HK-2 (cell line): Measurements from ENCODE around the gene PHC2.

Experiments used
- DNase-seq: peaks from one replicate; pipeline ENCODE4 v3.0.0-alpha.2; 2018; ENCODE audit not compliant: unreplicated experiment

PHC2 gene

DNA sequence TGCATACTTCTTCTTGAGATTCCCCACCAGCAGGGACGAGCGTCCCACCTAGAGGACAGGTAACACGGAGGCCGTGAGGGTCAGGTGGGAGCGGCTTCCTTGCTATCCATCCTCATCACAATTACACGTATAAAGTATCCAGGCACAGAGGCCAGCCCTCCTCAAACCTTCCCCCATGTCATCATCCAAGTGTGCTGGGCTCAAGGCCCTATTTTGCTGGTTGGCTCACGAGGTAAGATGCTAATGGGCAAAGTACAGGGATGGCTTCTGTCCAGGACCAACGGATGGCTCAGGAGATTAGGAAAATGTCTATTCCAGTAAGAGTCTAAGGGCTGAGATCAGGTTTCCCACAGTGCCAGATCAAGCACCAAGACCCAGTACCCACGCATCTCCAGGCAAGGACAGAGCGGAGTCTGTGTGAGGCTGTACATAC, 98.5 kb downstream of the PHC2 start:
- no peak for DNase-seq

DNA sequence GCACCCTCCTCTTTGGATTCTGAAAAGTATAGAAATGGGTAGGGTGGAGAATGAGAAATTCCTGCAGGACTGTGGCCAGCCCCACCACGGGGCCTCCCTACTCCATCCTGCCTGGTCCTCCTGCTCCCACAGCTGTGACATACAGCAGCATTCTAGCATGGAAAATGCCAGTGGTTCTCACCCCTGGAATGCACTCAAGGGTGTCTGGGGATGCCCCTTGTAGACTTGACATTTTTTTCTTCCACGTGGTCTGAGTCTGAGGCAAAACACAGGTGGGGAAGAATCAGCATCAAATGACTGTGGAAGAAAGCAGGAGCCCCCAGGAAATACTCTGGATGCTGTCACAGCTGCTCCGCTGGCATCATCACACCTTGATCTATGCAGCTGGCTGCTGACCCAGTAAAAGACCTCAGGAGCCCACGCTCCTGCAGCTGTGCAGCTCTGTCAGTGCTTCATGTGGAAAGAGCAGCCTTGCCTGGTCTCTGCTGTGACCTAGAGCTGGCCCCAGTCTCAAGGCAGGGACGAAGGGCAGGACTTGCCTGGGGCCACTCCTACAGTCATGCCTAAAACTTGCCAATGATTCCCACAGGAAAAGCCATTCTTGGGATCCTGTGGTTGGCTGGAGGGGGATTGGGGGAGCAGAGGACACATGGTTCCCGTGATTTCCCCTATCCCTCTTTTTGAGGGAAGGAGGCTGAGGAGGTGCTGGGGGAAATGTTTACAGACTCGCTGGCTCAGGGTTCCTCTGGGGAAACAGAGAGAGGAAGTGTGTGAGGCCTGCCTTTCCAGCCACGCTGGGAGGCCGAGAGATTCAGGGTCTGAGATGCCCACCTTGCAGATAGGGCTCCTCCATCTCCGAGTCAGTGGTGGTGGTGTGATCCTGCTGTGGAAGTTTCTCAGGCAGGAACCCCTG, 99.2 kb downstream of the PHC2 start:
- no peak for DNase-seq

DNA sequence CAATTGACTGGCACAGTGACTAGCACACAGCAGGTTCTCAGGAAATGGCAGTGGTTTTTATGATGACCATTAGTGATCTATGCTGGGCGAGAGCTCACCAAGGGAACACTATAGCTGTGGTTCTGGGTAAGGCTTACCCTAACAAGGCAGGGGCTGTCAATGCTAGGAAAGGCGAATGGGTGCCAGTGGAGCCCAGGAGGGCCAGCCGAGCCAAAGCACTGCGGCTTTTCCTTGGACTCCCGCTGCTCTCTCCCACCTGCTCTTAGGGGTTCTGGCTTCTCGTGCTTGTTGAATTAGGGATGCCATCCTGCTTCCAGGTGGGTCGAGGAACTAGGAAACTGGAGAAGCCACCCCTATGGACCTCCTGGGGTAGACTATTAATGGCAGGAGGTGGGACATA, 100.0 kb downstream of the PHC2 start:
- no peak for DNase-seq

DNA sequence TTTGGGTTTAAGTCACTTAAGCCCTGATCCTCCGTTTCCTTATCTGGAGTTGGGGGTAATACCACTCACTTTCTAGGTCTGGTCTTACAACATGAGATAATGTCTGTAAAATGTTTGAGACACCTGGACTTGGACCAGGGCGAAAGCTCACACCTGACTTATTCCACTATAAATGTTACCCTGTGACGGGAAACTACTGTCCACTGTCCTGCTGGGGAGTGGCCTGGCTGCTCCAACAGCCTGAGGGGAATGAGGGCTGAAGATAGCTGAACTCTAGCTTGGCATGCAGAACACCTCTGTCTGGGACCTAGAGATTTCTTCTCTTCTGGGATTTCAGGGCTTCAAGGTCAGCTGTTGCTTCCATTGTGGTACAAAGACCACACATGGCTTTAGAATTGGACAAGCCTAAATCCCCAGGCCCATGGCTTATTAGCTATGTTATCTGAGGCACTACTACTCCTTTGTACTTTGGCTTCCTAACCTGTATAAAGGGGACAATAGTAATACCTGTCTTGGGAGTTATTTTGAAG, 100.5 kb downstream of the PHC2 start:
- DNase-seq, result no peak

DNA sequence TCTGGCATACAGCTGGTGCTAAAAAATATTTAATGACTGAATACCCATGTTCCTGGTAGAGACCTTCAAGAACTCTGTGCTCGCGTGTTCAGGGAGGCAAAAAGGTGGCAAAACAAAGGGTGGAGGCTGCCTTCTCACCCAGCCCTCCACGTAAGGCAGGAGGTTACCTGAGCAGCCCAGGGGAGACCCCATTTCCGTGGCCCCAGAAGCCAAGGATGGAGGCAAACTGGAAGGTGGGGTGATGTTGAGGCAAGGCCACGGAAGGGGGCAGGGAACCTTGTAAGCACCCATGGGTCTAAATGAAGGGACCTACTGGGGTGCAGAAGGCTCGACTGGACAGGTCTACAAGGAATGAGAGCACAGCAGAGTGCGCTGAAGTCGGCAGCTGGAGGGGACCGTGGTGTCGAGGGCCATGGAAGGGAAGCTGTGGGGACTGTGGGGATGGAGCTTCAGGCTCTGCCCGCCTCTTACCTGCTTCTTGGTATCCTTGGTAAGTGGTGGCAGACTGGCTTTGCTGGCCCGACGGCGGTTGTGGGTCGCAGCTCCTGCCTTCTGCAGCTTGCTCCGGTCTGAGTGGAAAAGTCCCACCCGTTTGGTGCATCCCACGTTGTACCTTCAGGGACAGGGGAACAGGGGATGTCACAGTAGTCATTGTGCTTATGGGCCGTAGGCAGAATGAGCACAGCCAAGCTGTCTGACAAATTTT, 101.1 kb downstream of the PHC2 start:
- DNase-seq, result no peak

DNA sequence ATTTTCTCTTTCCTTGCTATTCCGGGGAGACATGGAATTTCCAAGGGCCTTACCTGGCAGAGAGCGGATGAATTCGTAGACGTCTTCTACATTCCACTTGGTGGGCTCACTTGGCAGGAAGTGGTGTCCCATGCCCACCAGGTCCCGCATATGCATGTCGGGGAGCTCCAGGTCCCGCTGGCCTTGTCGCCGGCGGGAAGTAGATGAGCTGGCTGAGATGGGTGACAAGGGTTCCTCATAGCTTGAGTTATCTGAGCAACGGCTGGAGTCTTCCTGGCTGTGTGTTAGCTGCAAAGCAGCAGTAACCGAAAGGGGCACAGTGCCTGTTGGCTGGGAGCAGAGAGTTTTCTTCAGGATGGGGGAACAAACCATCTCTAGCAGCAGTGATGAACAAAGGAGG, 102.1 kb downstream of the PHC2 start:
- DNase-seq, result no peak

DNA sequence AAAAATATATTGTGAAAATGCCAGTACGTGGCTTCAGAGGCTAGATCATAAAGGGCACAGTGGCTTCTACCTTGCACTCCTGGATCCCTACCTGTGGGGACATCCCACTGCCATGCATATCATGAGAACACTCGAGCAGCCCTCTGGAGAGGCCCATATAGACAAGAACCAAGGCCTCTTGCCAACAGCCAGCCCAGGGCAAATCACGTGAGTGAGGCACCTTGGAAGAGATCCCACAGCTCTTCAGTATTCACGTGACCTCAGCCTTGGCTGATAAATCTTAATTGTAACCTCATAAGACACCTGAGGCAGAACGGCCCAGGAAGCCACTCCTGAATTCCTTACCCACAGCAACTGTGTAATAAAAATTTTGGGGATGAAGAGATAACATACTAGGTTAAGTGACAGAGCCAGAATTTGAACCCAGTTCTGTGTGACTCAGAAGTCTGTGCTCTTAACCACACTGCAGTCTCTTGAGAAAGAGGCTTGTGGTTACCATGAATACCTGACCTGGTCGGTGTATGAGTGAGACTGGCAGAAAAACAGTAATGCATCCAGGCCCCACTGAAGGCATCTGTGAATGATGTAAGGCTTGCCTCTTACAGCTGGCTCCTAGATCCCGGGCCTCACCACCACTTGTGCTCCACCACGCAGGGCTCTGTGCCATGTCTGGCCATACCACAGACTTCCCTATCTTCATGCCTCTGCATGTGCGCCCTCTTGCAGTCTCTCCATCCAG, 103.1 kb downstream of the PHC2 start:
- peak; percentile 76 for DNase-seq

DNA sequence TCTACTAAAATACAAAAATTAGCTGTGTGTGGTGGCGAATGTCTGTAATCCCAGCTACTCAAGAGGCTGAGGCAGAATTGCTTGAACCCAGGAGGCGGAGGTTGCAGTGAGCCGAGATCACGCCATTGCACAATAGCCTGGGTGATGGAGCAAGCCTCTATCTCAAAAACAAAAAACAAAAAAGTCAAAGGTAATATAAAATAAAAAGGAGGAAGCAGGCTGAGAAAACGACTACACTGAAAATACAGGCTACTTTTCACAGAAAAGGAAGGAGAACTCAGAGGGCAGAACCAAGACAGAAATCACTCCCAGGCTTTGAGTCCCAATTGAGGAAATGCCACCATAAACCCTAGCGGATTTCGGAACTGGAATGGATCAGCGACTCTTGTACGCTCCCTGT, 104.1 kb downstream of the PHC2 start:
- DNase-seq, result no peak

DNA sequence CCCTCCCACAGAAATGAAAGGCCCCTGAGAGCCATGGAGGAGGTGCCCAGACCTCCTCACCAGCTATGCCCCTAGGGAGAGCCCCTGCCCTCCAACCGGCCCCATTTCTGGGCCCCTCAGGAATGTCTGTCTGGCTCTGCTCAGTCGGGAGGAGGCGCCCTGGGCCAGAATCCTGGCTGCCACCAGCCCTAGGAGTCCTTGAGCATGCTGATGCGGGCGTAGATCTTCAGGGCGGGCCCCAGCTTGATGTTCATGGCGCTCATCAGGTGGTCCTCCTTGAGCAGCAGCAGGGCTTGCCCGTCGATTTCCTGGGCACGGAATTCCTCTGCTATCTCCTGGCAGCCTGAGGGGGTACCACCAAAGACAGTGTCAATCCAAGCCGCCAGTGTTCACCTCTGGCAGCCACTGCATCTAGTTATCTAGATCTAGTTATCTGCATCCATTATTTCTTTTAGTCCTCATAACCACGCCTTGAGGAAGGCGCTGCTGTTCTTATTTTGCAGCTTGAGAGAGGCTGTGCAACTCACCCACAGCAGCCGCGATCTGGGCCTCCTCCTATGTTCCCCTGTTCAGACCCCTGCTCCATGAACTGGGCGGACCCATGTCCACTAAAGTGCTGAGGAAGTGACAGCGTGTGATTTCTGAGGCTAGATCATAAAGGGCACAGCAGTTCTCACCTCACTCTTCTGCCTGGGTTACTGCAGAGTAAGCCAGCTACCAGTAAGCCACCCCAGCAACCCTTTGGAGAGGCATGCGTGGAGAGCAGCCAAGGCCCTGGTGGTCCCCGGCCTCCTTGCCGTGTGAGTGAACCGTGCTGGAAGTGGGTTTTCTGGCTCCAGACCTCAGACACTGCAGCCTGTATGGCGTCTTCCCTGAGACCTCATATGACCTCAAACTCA, 106.0 kb downstream of the PHC2 start:
- DNase-seq, result no peak

DNA sequence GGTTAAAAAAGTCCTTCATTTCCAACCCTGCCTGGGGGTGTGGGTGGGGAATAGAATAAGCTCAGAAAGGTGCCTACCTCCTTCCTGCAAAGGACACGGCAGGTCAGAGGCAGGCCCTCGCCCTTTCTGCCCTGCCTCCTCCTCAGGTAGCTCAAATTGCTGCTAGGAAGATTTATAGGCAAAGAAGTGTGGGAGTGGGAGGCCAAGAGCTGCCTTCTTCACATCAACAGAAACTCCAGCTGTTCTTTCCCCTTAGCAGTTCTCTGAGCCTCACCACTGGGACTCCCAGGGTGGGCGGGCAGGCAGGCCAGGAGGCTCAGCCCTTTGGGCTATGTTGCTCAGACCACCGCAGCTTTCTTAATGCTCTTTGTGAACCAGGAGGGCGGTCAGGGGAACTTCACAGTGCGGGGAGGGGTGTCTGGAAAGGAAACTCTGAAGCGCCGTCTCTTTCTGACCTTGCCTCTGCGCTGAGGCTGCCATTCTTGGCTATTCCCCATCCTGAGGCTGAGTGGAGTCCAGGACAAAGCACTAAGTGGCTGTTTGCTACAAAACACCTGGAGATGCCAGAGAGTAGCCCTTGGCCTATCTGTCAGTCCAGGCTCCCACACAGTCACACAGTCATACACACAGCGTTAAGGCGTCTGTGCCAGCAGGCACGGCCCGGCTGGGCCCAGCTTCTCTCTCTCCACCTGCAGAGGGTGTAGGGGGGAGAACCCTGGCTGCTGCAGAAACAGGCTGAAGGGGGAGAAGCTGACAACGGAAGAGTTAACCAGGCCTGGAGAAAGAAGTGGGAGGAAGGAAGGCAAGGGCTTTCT, 107.0 kb downstream of the PHC2 start:
- DNase-seq, result no peak

DNA sequence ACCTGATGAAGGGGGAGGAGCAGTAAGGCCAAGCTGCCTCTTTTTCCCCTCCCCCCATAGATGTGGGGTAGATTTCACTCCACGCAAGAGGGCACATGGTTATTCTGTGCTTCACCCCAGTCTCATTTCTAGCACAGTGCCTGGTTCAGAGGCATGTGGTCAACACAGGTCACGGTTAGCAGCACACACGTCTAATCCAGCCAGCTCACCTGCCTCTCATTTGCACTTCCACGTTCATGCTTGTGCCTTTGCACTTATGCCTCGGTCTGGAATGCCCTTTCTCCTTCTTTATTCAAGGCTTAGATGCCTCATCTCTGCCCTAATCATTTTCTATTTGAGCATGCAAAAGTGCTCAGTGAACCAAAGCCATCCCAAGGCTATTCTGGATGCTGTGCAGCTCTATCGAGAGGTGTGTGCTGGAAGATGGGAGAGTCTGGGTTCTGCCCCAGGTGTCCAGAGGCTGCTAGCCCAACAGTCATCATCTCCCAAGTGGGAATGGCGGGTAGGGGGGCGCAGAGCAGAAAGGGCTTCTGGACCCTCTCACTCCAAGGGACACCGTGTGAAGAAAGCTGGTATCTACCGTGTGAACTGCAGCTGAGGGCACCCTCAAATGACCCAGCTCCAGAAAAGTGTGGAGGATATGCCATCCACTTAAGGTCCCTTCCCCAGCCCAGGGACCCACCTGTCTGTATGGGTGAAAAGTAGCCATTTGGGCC, 107.9 kb downstream of the PHC2 start:
- no peak for DNase-seq

DNA sequence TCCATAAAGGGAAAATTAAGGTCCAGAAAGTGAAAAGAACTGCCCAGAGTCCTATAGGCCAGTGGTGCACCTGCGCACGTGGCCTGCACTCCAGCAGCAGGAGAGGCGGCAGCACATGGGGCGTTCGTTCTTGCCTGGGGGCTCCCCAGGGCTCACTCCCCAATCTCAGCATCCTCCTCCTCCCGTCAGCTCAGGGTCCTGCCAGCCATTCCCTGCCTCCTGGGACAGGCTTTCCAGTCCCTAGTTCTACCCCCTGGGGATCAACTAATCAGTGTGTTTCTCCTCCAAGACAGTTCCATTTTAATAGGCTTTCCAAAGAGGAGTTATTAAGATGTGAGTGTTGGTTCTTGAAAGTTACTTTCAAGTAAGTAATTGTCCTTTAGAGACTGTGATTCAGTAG, 108.8 kb downstream of the PHC2 start:
- DNase-seq, result no peak

DNA sequence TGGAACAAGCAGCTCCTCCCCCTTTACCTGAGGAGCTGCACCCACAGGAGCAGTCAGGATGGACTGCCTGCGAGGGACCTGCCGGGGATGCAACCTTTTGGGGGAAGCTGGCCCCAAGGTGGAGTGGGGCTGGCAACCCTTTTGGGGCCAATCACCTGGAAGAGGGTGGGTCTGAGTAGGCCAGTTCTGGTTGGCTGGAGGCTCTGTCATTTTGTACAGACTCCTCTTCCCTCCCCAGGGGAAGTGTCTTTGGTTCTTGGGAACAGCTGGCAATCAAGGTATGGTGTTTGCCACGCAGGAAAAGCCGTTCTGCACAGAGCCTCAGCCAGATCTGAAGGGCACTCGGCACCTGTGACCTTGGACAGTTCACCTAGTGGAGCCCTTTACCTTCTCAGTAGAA, 109.7 kb downstream of the PHC2 start:
- no peak for DNase-seq

DNA sequence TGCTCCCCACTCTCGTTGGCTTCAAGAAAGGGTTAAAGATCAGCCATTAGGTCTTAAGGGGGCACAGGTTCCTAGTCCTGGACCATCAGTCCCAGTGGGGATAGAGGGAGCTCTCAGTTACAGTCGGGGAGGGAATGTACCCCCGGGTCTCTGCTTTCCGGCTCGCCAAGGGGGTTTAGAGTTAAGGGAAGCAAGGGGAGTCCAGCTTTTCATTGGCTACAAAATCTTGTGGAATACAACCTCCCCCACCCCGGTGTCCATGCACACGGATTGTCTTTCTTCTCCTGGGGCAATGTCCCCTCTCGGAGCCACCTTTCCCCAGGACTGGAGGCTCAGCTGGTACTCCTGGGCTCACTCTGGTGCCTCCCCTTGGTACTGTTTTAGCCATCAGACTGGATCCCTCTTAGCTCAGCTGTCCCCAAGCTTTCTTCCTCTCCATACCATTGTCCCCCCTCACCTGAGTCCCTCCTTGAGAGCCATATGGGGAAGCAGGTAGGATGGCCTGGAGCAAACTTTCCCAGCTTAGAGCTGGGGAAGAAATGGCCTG, 110.2 kb downstream of the PHC2 start, which contains the start of gene A3GALT2:
A3GALT2 (minus strand) TSS at position 480 of the 547 bp plus-strand sequence; CDS start at position 480, 0 bp downstream.
- DNase-seq, result no peak

DNA sequence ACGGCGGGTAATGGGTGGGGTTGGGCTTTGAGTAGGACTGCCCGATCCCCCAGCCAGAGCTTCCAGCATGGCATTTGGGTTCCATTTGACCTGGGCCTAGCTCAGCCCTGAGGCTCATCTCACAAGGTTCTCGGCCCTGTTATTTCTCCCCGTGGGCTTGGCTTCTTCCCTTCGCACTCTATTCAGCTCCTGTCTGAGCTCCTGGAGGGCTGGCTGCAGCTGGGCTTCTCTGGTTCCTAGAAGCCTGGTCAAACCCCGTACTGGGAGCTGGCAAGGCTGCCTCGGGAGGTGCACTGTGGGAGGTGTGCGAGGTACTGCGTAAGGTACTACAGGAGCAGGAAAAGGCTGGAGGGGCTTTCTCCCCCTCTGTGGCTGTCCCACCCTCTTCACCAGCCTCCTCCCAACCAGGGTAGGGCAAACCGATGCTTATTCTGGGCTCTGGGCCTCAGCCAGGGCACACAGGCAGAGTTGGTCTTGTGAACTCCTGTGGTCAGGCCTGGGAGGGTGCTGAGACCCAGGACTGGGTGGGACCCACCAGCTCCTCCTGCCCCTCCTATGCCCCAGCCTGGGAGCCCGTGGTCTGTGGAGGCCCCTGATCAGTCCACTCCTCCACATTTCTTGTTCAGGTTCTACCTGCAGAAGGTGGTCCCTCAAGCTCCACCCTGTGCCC, 110.8 kb downstream of the PHC2 start:
- no peak for DNase-seq

DNA sequence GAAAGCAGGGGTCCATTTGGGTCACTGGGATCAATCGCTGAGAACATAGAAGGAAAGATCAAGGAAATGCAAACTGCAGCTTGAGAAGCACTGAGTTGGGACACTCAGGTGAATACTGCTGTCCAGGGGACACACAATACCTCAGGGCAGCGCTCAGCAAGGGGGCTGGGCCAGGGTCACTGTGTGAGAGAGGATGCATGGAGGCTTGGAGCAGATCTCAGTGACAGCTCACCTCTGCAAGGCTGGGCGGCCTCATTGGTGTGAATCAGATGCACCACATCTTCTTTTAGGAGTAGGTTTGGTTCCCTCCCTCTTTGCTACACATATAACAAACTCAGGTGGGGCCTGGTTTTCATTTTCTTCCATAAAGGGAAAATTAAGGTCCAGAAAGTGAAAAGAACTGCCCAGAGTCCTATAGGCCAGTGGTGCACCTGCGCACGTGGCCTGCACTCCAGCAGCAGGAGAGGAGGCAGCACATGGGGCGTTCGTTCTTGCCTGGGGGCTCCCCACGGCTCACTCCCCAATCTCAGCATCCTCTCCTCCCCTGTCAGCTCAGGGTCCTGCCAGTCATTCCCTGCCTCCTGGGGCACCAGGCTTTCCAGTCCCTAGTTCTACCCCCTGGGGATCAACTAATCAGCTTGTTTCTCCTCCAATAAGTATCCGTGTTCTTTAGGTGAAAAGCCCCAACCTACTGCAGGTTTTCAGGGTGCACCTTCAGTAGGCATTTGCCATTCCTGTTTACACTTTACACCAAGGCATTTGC, 111.5 kb downstream of the PHC2 start:
- DNase-seq, result no peak

DNA sequence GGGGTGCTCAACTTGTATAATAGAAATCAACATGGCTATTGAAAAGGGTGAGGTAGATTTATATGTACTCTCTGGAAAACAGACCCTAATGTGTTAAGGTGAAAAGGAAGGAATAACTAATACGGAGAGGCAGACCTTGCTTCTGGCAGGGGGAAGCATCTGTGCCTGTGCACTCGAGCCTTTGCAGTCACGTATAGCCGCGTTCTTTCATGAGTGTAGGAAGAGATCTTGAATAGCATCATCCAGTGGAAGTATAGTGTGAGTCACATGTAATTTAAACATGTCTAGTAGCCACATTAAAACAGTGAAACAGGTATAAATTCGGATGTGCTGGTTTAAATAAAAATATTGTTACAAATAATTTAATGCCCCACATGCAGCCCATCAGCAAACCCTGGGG, 112.9 kb downstream of the PHC2 start:
- no peak for DNase-seq

DNA sequence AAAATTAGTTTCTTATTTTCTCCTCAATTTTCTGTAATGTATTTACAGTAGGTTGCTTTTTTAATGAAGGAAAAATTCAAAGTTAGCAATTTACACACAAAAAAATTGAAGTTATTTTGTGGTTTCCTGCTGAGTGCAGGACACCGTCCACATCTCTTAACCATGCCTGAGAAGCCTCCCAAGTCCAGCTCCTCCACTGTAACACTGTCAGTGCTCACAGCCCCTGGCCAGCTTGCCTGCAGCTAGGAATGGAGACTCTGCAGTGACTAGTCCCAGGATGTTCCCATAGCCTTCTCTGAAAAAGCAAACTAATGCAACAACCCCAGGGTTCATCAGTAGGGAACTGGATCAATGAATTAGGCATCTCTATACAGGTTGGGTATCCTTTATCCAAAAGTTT, 113.5 kb downstream of the PHC2 start:
- no peak for DNase-seq
